Osteocyte (in vitro differentiated cells): ENCODE measurements around the gene KCNQ5. TPM values are rescaled to one million over a fixed set of nuclear protein-coding genes. Genes with fewer than 3 reads are reported as not detected.

ENCODE experiments used
- DNase-seq: peaks from one replicate; pipeline ENCODE4 v3.0.0; 2021; ENCODE audit warnings: mixed read lengths; ENCODE audit not compliant: unreplicated experiment; ENCODE audit errors: extremely low spot score
- H3K27ac Mint-ChIP-seq: one replicate; pipeline ENCODE4 v1.8.0; 2021; ENCODE audit warnings: mild to moderate bottlenecking, mixed read lengths; ENCODE audit not compliant: unreplicated experiment
- H3K27me3 Mint-ChIP-seq: one replicate; pipeline ENCODE4 v1.8.0; 2021; ENCODE audit warnings: mixed read lengths; ENCODE audit not compliant: unreplicated experiment
- H3K36me3 Mint-ChIP-seq: one replicate; pipeline ENCODE4 v1.8.0; 2021; ENCODE audit warnings: mixed read lengths; ENCODE audit not compliant: unreplicated experiment
- H3K4me1 Mint-ChIP-seq: one replicate; pipeline ENCODE4 v1.8.0; 2021; ENCODE audit warnings: mixed read lengths; ENCODE audit not compliant: unreplicated experiment
- H3K4me3 Mint-ChIP-seq: one replicate; pipeline ENCODE4 v1.8.0; 2021; ENCODE audit warnings: mild to moderate bottlenecking, moderate library complexity, mixed read lengths; ENCODE audit not compliant: unreplicated experiment
- H3K9me3 Mint-ChIP-seq: one replicate; pipeline ENCODE4 v1.8.0; 2021; ENCODE audit warnings: mixed read lengths; ENCODE audit not compliant: unreplicated experiment
- total RNA-seq: library from RNA; stranded (reverse); gene quantifications from 2 replicates; pipeline ENCODE4 v1.2.1, GENCODE V29; 2021
- TF ChIP-seq, protein P1 (sequence below): fragments of 200-600 bp; sonication (generic); IDR thresholded peaks from 2 replicates; pipeline ENCODE4 v1.5.0; 2021; ENCODE audit warnings: antibody characterized with exemption, mild to moderate bottlenecking, moderate library complexity

The KCNQ5 gene
- total RNA-seq, 1 donor from 2014 or later: 7.2 TPM

DNA sequence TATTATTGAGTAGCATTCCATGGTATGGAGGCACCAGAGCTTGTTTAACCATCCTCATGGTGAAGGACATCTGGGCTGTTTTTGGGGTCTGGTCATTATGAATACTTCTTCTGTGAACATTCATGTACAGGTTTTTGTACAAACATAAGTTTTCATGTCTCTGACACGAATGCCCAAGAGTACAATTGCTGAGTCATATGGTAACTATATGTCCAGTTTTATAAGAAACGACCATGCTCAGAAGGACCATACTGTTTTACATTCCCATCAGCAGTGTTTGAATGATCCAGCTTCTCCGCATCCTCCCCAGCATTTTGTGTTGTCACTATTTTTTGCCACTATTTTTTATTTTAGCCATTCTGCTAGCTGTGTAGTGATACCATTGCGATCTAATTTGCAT, 414.8 kb downstream of the KCNQ5 start:
- Mint-ChIP-seq H3K27ac (no peak overlapping the region), H3K36me3 (peaks cover 11% of the 10 kb centered on the region), H3K4me3 (no peak overlapping the region), H3K27me3 (no peaks in the 10 kb centered on the region), H3K9me3 (peaks cover 22% of the 10 kb centered on the region), H3K4me1 (peaks cover 10% of the 10 kb centered on the region)
- no peak for DNase-seq
- TF ChIP-seq, protein P1, sequence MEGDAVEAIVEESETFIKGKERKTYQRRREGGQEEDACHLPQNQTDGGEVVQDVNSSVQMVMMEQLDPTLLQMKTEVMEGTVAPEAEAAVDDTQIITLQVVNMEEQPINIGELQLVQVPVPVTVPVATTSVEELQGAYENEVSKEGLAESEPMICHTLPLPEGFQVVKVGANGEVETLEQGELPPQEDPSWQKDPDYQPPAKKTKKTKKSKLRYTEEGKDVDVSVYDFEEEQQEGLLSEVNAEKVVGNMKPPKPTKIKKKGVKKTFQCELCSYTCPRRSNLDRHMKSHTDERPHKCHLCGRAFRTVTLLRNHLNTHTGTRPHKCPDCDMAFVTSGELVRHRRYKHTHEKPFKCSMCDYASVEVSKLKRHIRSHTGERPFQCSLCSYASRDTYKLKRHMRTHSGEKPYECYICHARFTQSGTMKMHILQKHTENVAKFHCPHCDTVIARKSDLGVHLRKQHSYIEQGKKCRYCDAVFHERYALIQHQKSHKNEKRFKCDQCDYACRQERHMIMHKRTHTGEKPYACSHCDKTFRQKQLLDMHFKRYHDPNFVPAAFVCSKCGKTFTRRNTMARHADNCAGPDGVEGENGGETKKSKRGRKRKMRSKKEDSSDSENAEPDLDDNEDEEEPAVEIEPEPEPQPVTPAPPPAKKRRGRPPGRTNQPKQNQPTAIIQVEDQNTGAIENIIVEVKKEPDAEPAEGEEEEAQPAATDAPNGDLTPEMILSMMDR: no peak

DNA sequence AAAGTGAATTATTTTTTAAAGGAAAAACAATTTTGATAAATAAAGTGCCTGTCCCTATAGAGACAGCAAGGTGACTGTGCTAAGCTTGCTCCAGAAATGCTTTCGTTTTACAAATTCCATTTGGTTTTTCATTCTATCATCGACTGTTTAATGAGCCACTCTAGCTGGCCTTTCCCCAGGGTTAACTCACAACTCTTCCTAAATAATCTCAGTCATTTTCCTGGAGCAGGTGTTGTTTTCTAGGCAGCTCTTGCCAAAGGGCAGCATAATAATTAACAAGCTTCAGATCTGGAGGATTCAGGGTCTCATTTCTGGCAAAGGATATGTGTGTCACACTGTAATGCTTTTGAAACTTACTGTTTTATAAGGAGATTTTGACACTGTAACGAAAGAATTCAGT, 419.2 kb downstream of the KCNQ5 start:
- H3K27ac Mint-ChIP-seq: no peak overlapping the region
- H3K9me3 Mint-ChIP-seq: peaks cover 22% of the 10 kb centered on the region
- no peak for DNase-seq
- TF ChIP-seq, protein P1: no peak
- peaks cover 11% of the 10 kb centered on the region for H3K36me3 Mint-ChIP-seq
- no peak overlapping the region for H3K4me3 Mint-ChIP-seq
- no peaks in the 10 kb centered on the region for H3K27me3 Mint-ChIP-seq
- H3K4me1 Mint-ChIP-seq: peaks cover 28% of the 10 kb centered on the region

DNA sequence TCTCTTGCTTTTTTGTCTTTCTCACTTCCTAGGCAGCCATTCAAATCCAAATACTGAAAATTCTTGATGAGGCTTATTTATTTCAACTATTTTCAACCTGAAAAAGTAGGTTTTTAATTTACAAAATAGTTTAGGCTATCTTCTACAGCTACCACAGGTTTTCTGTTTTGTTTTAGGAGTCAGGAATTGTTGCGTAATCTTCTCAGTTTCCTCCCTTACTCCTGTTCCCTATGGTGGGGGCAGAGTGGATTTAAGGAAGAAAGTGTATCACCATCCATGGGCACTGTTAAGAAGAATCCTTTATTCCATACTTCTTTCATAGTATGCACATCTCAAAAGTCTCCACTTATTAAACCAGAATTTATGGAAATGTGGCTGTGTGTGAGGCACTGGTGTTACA, 421.0 kb downstream of the KCNQ5 start:
- no peak overlapping the region for H3K27ac Mint-ChIP-seq
- H3K9me3 Mint-ChIP-seq: peaks cover 18% of the 10 kb centered on the region
- H3K36me3 Mint-ChIP-seq: peaks cover 10% of the 10 kb centered on the region

DNA sequence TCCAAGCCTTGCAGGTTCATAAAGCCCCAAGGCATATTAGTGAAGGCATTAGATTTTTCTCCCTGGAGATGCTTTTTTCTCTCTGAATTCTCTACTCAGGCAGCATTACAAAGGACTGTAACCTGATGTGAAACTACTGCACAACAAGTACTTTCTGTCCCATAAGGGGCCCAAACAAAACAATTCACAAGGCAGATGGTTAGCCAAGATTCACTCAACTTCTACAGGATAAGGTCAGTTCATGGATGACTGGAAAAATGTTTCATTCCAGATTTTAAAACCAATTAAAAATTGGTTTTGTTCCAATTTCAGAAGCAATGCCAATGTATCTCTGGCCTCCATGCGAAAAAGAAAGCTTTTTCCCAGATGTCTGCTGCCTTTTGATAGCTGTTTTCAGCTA, 421.6 kb downstream of the KCNQ5 start:
- Mint-ChIP-seq H3K9me3 (peaks cover 16% of the 10 kb centered on the region), H3K4me3 (no peak overlapping the region), H3K27me3 (no peaks in the 10 kb centered on the region), H3K27ac (no peak overlapping the region), H3K36me3 (peaks cover 10% of the 10 kb centered on the region), H3K4me1 (peaks cover 28% of the 10 kb centered on the region)
- TF ChIP-seq, protein P1: no peak
- DNase-seq: no peak

More for the DNA sequence above, 421.0 kb downstream of the KCNQ5 start:
- Mint-ChIP-seq H3K4me1 (peaks cover 28% of the 10 kb centered on the region), H3K27me3 (no peaks in the 10 kb centered on the region), H3K4me3 (no peak overlapping the region)
- DNase-seq: no peak
- TF ChIP-seq, protein P1: no peak

DNA sequence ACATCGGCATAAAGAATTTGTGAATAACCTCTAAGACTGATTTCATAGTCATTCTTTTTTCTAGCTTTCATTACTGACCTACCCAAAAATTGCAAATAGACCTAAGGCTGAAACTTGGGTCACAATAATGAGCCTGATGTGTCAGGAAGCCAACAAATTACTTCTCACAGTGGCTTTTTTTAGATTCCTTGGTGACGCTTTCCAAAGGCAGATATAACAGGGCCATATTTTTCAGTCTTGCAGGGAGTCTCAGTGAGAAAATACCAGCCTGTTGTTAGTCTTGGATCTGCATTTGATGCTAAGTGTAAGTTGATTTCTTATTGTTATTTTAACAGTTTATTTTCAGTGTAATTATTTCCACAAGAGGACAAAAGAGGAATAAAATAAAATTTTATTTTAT, 423.7 kb downstream of the KCNQ5 start:
- TF ChIP-seq, protein P1: no peak
- H3K9me3 Mint-ChIP-seq: no peaks in the 10 kb centered on the region
- no peak overlapping the region for H3K4me3 Mint-ChIP-seq
- no peaks in the 10 kb centered on the region for H3K36me3 Mint-ChIP-seq
- DNase-seq: no peak
- H3K27ac Mint-ChIP-seq: no peak overlapping the region
- H3K4me1 Mint-ChIP-seq: peaks cover 28% of the 10 kb centered on the region
- no peaks in the 10 kb centered on the region for H3K27me3 Mint-ChIP-seq
